ENCODE data around the gene SNX19. TPM values are rescaled to one million over a fixed set of nuclear protein-coding genes. Genes with fewer than 3 reads are reported as not detected.
A peak's percentile ranks its signal among the peaks of the same experiment; 100 is the strongest.
"Not testable (repeated sequence)": the region's sequence is repeated elsewhere in the genome, so short reads cannot be mapped to it uniquely, and the experiment has no call there.

Gene SNX19
- total RNA-seq, 1 experiment from 2014 or later = 10.5 TPM

DNA sequence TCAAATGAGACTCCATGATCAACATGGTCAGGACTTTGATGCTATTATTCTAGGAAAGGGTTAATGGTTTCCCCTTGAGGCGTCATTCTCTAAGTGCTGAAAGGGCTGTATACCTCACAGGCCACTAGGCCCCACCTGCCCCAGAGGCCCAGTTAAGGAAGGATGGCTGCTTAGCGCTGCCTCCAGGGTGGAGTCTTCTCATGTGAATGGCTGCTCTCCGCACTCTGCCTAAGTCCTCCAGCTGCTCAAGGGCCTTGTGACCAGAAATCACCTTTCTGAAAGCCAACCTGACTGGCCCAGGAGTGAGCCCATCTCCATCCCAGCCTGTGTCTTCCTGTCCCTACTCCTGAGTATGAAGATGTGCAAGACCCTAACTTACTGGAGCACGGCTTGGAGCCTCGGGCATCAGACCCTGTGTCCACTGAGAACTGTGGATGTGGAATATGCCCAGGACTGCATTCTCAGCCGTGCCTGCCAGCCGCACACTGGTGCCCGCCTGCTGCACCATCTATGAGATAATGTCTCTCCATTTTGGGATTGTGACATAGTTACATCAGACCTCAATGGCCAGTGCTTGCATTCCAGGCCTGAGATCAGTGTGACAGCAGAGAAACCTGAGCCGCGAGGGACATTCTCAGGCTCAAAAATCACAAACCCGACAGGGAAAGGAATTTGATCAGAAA, 51.0 kb downstream of the SNX19 start:
- no peak overlapping the region for H3K4me3 ChIP-seq
- no peaks in the 10 kb centered on the region for H3K27me3 ChIP-seq
- no peaks in the 10 kb centered on the region for H3K9me3 ChIP-seq
- no peak for DNase-seq
- no peaks in the 10 kb centered on the region for H3K36me3 ChIP-seq

DNA sequence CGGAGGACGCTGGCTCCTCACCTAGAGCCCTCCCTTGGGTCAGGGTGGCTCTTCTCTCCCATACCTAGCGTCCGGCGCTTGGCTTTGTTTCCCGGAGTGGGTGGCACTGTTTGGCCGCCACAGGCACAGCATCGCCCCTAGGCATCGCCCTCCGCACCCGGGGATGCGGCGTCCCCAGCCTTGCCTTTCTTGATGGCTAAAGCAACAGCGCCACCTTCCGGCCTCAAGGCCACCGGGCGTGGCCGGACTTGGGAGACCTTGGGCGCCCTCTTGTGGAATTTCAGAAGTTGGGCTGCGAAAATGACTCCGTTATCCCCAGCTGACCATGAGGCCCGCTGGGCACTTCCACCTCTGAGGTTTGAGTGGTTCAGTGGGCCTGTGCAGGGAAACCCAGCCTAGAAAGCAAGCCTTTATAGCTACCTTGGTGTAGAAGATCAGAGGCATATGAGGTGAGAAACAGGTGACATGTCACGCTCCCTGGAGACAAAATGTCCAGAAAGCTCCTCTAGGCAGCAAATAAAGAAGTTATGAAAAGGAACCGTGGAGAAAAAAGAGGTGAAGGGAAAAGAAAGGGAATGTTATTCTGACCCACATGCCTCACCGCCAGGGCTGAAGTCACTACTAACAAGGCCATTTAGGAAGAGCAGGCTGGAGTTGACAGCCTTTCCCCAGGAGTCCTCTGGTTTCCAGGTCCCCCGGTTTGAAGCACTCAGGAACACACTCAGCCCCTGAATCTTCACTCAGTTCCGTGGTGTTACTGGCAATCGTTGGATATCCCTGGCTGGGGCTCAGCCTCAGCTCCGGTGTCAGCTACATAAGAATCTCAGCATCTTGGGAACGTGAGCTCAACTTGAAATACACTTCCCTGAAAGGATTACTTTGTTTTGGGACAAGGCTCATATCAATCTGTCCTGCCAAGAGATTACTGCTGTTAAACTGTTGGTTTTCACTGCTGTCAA, 54.1 kb downstream of the SNX19 start:
- no peak overlapping the region for H3K4me3 ChIP-seq
- H3K36me3 ChIP-seq = no peaks in the 10 kb centered on the region
- no peaks in the 10 kb centered on the region for H3K9me3 ChIP-seq
- H3K27me3 ChIP-seq = no peaks in the 10 kb centered on the region
- DNase-seq = peak; percentile 68

DNA sequence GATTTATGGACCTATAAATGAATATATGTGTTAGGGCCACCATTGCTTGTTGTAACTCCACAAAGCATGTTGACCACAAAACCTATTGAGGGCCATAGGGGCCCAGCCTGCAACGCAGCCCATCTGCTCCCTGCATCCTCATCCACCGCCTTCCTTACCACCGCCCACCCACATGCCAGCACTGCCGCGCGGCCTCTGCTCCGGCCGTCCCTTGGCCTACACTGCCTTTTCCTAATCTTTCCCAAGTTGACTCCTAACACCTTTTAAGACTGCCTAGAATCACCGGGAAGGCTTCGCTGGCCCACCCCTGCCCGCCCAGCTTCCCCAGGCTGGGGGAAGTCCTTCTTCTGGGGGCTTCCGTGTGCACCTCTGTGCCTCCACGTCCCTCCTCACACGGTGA, 55.0 kb downstream of the SNX19 start:
- Histone ChIP-seq H3K9me3 (peaks cover 3% of the 10 kb centered on the region; the same call in 1 of the 2 replicates), H3K4me3 (no peak overlapping the region), H3K36me3 (no peaks in the 10 kb centered on the region), H3K27me3 (no peaks in the 10 kb centered on the region)
- DNase-seq = no peak

DNA sequence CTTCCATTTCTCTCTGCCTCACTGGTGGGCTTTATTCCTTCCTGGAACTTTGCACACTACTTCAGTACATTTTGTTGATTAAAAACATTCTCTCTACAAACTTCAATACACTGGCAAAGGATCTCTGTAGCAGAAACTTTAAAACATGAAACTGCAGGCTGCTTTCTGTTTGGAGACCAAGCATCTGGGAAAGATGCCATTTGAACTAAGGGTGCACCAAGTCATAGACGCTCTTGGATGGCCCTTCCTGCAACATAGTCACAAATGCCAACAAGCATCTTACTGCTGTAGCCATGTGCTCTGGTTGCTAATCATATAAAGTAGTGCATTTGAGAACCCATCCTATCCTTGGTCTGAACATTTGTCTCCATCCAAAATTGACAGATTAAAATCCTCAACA, 56.4 kb downstream of the SNX19 start:
- Histone ChIP-seq H3K4me3 (no peak overlapping the region), H3K27me3 (no peaks in the 10 kb centered on the region), H3K9me3 (peaks cover 6% of the 10 kb centered on the region; the same call in 1 of the 2 replicates), H3K36me3 (no peaks in the 10 kb centered on the region)
- DNase-seq = no peak

DNA sequence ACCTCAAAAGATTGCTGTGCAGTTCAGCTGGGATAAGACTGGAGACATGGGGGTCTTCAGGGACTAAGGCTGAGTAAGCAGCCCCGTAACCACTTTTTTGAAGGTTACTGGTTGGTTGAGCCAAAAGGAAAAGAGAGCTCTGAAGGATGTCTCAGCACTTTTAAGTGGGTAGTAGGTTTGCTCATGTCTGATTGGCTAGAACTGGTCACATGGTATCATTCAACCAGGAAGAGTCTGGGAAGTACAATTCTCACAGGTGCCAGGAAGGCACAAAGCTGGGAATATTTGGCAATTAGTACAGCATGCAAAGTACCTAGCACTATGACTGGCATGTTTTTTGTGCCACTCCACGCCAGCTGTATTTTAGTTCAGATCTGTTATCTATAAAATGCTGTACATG, 58.1 kb downstream of the SNX19 start:
- H3K4me3 ChIP-seq = no peak overlapping the region
- peaks cover 6% of the 10 kb centered on the region; the same call in 1 of the 2 replicates for H3K9me3 ChIP-seq
- DNase-seq = no peak
- no peaks in the 10 kb centered on the region for H3K36me3 ChIP-seq
- H3K27me3 ChIP-seq = no peaks in the 10 kb centered on the region

DNA sequence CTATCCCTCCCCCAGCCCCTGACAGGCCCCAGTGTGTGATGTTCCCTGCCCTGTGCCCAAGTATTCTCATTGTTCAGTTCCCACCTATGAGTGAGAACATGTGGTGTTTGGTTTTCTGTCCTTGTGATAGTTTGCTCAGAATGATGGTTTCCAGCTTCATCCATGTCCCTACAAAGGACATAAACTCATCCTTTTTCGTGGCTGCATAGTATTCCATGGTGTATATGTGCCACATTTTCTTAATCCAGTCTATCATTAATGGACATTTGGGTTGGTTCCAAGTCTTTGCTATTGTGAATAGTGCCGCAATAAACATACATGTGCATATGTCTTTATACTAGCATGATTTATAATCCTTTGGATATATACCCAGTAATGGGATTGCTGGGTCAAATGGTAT, 60.6 kb downstream of the SNX19 start:
- not testable (repeated sequence) for H3K4me3 ChIP-seq, DNase-seq, H3K27me3 ChIP-seq

DNA sequence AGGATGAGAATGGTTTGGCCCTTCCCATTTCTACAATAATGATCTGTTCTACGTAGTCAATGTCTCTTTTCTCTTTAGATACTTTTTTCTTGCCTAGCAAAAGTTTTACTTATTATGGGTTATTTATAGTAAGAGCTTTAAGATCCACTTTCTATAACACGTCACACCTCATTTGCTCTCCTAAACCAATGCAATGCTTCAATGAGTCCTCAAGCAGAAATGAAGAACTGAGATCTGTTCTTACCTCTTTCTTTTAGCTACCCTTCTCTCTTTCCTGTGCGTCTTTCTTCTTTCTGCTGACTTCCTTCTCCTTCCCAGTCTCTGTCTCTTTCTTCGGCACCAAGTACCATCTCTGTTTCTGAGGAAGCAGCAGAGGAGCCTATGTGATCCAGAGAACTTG, 61.8 kb downstream of the SNX19 start:
- H3K9me3 ChIP-seq = peaks cover 6% of the 10 kb centered on the region
- H3K27me3 ChIP-seq = no peaks in the 10 kb centered on the region
- DNase-seq = no peak
- H3K4me3 ChIP-seq = no peak overlapping the region
- H3K36me3 ChIP-seq = no peaks in the 10 kb centered on the region

More for the DNA sequence above, 60.6 kb downstream of the SNX19 start:
- H3K9me3 ChIP-seq, H3K36me3 ChIP-seq: not testable (repeated sequence)

DNA sequence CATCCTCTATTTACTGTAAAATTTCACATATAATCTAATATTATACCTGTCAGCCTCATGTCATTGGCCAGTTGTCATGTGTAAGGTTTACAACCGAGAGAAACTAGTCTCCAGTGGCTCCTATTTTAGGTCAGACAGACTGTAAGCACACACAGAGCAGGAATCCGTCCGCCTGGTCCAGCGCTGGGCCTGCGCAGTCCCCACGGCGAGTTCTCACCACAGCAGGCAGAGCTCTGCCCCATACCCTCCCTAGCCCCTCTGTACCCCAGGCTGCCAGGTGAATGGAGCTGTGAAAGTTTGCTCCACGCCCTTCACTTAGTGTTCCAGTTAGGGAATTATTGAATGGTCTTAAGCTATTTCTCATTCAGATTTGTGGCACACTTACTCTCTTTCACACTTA, 63.7 kb downstream of the SNX19 start:
- H3K4me3 ChIP-seq = no peak overlapping the region
- H3K9me3 ChIP-seq = peaks cover 6% of the 10 kb centered on the region
- no peaks in the 10 kb centered on the region for H3K36me3 ChIP-seq
- no peak for DNase-seq
- no peaks in the 10 kb centered on the region for H3K27me3 ChIP-seq

DNA sequence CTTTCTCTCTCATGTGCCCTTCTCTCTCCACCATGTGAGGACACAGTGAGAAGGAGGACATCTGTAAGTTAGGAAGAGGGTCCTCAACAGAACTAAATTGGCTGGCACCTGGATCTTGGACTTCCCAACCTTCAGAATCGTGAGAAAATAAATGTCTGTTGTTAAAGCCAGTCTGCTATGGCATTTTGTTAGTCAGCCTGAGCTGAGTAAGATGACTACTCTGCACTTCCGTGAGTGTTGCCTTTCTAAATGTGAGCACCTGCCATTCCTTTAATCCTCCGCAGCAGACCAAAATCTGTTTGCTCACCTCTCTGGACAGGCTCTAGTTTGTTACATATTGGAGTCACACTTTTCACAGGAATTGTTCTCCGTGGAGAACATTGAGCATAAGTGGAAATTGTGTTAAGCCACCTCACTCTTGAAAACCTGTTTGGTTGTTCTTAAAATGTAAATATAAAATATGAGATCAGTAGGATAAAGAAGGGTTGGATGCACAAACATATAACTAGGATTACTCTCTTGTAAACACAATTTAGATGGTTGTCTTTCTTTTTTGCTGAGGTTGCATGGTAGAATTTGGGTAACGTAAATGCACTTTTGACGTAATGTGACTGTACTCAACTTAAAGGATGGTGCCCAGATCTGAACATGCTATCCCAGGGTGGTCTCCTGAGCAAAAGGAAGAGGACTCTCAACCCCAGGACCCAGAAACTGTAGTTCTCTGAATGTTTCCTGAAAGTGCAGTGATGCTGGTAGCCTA, 65.9 kb downstream of the SNX19 start:
- Histone ChIP-seq H3K4me3 (no peak overlapping the region), H3K36me3 (no peaks in the 10 kb centered on the region), H3K9me3 (no peaks in the 10 kb centered on the region; the same call in 1 of the 2 replicates), H3K27me3 (no peaks in the 10 kb centered on the region)
- DNase-seq = no peak

DNA sequence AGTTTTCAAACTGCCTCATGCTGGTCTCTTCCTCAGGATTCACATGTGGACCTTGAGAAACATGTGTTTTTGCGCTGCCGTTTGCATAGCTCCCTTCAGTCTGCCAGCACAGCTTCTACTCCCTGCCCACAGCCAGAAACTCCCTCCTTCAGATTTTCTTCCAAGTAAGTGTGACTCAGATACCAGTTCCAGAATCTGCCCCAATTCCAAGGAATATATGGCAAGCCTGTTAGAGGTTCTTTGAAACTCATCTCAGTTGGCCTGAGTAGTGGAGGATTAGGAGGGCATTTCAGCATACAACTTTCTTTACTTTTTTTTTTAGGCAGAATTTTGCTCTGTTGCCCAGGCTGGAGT, 67.1 kb downstream of the SNX19 start:
- DNase-seq = peak; percentile 85
- H3K4me3 ChIP-seq = no peak overlapping the region
- no peaks in the 10 kb centered on the region for H3K27me3 ChIP-seq
- H3K9me3 ChIP-seq = no peaks in the 10 kb centered on the region; the same call in 1 of the 2 replicates
- no peaks in the 10 kb centered on the region for H3K36me3 ChIP-seq

DNA sequence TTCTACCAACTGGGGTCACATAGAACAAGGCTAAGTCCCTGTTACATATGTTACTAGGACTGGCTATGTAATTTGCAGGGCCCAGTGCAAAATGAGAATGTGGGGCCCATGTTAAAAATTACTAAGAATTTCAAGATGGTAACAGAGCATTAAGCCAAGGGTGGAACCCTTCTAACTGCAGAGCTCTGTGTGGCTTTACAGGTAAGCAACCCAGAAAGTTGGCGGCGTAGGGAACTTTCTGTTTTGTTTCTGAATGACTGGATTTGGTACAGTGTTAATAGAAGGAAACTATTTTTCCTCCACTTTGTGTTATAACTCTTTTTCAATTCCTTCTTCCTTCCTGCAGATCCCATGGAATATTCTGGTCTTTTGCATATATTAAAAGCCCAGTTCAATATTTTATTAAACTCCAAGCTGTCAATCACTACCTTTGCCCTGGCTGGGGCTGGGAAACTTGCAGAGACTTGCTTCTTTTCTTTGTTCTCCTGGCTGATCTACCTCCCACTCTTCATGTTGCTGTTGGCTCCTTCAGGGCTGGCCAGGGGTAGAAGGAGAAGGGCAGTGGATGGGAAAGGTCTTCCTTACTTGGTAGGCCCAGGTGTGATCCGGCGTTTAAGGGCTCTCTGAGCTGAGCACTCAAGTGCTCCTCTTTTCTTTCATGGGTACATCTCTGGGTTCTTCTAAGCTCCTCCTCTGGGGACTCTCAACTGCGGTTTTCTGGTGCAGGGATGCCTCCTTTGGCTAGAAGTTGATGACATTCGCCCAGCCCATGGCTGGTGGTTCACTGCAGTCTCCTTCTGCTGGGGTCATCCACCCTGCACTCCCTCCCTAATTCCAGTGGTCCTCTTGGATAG, 67.7 kb downstream of the SNX19 start:
- no peak for DNase-seq
- Histone ChIP-seq H3K27me3 (no peaks in the 10 kb centered on the region), H3K4me3 (no peak overlapping the region), H3K9me3 (no peaks in the 10 kb centered on the region; the same call in 1 of the 2 replicates), H3K36me3 (no peaks in the 10 kb centered on the region)

DNA sequence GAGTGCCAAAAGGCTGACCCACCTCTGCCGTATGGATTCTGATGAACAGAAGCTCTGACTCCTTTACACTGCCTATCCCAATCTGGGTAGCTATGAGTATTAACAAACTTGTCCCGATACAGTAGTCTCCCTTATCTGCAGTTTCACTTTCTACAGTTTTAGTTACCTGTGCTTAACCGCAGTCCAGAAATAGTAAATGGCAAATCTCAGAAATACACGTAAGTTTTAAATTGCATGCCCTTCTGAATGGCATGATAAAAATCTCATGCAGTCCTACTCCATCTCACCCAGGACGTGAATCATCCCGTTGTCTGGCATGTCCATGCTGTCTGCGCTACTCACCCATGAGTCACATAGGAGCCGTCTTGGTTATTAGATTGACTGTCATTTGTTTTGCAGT, 68.8 kb downstream of the SNX19 start:
- no peaks in the 10 kb centered on the region; the same call in 1 of the 2 replicates for H3K9me3 ChIP-seq
- no peak overlapping the region for H3K4me3 ChIP-seq
- H3K27me3 ChIP-seq = no peaks in the 10 kb centered on the region
- peak; percentile 90 for DNase-seq
- no peaks in the 10 kb centered on the region for H3K36me3 ChIP-seq

DNA sequence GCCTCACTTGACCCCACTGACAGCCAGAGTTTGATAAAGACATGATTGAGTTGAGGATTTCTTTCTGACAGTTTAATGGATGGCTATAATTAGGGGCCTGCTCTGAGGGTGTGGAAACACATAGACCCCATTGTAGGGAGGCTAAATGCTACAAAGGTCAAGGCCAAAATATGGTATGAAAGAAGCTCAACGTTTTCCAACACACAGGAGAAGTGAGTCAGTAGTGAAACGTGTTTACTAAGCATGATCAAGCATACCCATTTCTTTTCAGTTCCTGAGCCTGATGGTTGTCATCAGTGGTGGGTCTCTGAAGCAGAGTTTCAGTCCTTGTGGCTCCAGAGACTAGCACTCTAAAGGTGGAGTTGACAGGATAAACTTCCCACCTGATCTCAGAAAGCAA, 69.7 kb downstream of the SNX19 start:
- DNase-seq = no peak

DNA sequence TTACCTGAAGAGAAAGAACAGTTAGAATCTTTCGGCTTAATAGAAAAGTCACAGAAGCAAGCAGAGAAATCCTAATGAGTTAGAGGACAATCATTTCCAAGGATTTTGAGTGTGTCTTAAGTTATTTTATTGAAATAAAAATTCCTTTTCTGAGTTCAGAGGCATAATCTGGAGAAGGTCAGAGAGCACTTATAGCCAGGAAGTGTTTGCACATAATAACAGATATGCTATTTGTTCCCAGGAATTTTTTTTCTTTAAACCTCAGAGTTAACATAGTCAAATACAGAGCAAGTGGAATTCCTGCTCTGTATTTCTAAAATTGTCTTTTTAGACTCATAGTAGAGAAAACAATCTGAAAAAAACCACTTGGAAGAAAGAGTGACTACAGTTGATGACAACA, 74.3 kb downstream of the SNX19 start:
- Histone ChIP-seq H3K27me3 (no peaks in the 10 kb centered on the region), H3K4me3 (no peak overlapping the region), H3K36me3 (no peaks in the 10 kb centered on the region), H3K9me3 (peaks cover 5% of the 10 kb centered on the region; the same call in 1 of the 2 replicates)
- no peak for DNase-seq

More for the DNA sequence above, 69.7 kb downstream of the SNX19 start:
- no peak overlapping the region for H3K4me3 ChIP-seq
- no peaks in the 10 kb centered on the region for H3K27me3 ChIP-seq
- H3K9me3 ChIP-seq = peaks cover 2% of the 10 kb centered on the region; the same call in 1 of the 2 replicates
- no peaks in the 10 kb centered on the region for H3K36me3 ChIP-seq

DNA sequence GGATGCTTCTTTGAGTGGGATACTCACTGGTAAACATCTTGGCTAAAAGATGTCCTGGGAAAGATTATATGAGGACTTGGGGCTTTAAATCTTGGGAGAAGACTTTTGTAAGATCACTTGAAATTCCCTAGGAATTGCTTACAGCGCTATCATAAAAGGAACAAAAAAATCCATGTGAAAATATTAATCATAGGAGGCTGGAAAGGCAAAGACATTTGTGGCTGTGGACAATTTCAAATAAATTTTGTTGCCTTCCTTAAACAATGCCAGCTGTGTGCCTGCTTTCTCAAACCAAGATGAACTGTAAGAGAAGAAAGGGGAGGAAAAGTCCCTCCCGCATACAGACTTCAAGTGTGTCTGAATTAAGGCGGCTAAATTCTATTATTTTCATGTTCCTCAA, 75.6 kb downstream of the SNX19 start:
- Histone ChIP-seq H3K4me3 (no peak overlapping the region), H3K27me3 (no peaks in the 10 kb centered on the region)
- DNase-seq = no peak

More for the DNA sequence above, 75.6 kb downstream of the SNX19 start:
- Histone ChIP-seq H3K9me3 (peaks cover 8% of the 10 kb centered on the region; the same call in 1 of the 2 replicates), H3K36me3 (no peaks in the 10 kb centered on the region)

All from MG63 (cell line).